DOHH2 (cell line): ENCODE data around the gene ZNF609.

ENCODE experiments used
- EZH2phosphoT487 ChIP-seq: fragments of 200-600 bp; sonication (generic); IDR thresholded peaks from 2 replicates; pipeline ENCODE4 v1.6.1; 2017; ENCODE audit warnings: borderline replicate concordance, mild to moderate bottlenecking, antibody characterized with exemption, low read length, moderate library complexity, mixed read lengths
- TF ChIP-seq, protein P1 (sequence below): fragments of 200-600 bp; sonication (generic); IDR thresholded peaks from one replicate; pipeline ENCODE4 v1.5.1; 2014; ENCODE audit warnings: antibody characterized with exemption, mild to moderate bottlenecking, low read depth, low read length; ENCODE audit not compliant: poor library complexity, severe bottlenecking

DNA sequence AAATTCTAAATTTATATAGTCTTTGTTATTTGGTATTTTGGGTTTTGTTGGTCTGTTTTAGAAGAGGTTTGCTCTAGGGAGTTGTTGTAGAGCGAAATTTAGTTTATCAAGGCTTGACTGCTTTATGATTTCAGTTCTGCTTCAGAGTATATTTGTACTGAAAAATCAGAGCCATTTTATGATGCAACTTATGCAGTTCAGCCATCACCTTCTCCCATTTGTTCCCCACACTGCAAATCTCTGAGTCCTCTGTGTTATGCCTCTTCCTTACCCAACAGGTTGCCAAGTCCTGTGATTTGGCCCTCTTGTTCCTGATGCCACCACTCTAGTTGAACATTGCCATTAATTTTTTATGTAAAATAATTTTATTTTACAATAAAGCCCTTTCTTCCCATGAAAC is 140.4 kb downstream of the ZNF609 start:
- TF ChIP-seq EZH2phosphoT487 = no peak
- TF ChIP-seq, protein P1, sequence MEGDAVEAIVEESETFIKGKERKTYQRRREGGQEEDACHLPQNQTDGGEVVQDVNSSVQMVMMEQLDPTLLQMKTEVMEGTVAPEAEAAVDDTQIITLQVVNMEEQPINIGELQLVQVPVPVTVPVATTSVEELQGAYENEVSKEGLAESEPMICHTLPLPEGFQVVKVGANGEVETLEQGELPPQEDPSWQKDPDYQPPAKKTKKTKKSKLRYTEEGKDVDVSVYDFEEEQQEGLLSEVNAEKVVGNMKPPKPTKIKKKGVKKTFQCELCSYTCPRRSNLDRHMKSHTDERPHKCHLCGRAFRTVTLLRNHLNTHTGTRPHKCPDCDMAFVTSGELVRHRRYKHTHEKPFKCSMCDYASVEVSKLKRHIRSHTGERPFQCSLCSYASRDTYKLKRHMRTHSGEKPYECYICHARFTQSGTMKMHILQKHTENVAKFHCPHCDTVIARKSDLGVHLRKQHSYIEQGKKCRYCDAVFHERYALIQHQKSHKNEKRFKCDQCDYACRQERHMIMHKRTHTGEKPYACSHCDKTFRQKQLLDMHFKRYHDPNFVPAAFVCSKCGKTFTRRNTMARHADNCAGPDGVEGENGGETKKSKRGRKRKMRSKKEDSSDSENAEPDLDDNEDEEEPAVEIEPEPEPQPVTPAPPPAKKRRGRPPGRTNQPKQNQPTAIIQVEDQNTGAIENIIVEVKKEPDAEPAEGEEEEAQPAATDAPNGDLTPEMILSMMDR = no peak
